ENCODE data around the gene AMMECR1L. TPM values are rescaled to one million over a fixed set of nuclear protein-coding genes. Genes with fewer than 3 reads are reported as not detected.

AMMECR1L gene
- total and polyA plus RNA-seq, 2 of the 13 experiments (the other 11 are each of a cell fraction or from before 2014, with no cell fraction given), result 9.1 to 14.2 TPM

DNA sequence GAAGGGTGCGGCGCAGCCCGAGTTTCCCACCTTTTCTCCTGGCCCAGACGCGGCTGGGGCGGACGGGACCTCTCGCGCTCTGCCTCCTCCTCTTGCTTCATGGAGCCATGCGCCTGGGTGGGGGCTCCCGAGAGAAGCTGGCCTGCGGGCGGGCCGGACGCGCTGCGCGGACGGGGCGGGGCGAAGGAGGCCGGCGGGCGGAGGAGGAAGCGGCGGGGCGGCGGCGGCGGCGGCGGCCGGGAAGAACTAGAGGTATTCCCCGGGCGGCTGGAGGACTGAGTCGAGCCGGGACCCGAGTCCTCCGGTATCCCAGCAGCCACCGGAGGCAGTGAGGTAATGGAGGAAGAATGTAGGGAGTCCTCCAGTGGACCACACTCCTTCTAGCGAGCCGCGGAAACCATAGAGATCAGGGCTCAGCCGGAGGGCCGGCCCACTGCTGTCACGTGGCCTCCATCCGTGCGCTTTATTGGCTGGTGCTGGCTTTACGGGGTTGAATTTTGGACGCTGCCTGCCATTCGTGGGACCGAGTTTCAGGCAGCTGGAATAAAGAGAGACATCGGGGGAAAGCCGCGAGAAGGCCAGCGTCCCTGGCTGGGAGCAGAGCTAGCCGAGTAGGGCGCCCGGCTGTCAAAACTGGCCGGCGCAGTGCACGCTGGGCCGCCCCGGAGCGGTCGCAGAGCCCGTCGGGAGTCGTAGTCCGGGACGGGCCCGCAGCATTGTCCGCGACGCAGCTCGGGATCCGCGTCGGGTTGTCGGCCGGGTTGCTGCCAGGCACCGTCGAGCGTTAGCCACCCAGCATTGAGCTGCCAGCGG lies at the start of gene AMMECR1L (continued):
- peak; percentile 7; the same call in 1 of the 2 replicates for TF ChIP-seq ETV5 (CRISPR knock-in tag; IDR thresholded peaks at IDR 0.05; ENCODE audit: borderline replicate concordance)
- TF ChIP-seq GATAD1 (CRISPR knock-in tag; IDR thresholded peaks at IDR 0.05), result peak; percentile 64
- TF ChIP-seq KMT2A (CRISPR knock-in tag; IDR thresholded peaks at IDR 0.05), result peak; percentile 88
- TF ChIP-seq ARHGAP35 (CRISPR knock-in tag; IDR thresholded peaks at IDR 0.05; ENCODE audit: borderline replicate concordance), result peak; percentile 90; the same call in 1 of the 2 replicates
- TF ChIP-seq DRAP1 (CRISPR knock-in tag; IDR thresholded peaks at IDR 0.05), result peak; percentile 63
- TF ChIP-seq HES4 (CRISPR knock-in tag; IDR thresholded peaks at IDR 0.05; ENCODE audit: borderline replicate concordance), result 0 out of 2 replicates have a peak, but pooled peaks have one; percentile 50
- TF ChIP-seq, protein P1, sequence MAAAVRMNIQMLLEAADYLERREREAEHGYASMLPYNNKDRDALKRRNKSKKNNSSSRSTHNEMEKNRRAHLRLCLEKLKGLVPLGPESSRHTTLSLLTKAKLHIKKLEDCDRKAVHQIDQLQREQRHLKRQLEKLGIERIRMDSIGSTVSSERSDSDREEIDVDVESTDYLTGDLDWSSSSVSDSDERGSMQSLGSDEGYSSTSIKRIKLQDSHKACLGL (CRISPR knock-in tag; IDR thresholded peaks at IDR 0.05), result 0 out of 2 replicates have a peak, but pooled peaks have one; percentile 59
- TF ChIP-seq ZNF710 (CRISPR knock-in tag; IDR thresholded peaks at IDR 0.05; ENCODE audit: borderline replicate concordance), result peak; percentile 48; the same call in 1 of the 2 replicates
- TF ChIP-seq, protein P2, sequence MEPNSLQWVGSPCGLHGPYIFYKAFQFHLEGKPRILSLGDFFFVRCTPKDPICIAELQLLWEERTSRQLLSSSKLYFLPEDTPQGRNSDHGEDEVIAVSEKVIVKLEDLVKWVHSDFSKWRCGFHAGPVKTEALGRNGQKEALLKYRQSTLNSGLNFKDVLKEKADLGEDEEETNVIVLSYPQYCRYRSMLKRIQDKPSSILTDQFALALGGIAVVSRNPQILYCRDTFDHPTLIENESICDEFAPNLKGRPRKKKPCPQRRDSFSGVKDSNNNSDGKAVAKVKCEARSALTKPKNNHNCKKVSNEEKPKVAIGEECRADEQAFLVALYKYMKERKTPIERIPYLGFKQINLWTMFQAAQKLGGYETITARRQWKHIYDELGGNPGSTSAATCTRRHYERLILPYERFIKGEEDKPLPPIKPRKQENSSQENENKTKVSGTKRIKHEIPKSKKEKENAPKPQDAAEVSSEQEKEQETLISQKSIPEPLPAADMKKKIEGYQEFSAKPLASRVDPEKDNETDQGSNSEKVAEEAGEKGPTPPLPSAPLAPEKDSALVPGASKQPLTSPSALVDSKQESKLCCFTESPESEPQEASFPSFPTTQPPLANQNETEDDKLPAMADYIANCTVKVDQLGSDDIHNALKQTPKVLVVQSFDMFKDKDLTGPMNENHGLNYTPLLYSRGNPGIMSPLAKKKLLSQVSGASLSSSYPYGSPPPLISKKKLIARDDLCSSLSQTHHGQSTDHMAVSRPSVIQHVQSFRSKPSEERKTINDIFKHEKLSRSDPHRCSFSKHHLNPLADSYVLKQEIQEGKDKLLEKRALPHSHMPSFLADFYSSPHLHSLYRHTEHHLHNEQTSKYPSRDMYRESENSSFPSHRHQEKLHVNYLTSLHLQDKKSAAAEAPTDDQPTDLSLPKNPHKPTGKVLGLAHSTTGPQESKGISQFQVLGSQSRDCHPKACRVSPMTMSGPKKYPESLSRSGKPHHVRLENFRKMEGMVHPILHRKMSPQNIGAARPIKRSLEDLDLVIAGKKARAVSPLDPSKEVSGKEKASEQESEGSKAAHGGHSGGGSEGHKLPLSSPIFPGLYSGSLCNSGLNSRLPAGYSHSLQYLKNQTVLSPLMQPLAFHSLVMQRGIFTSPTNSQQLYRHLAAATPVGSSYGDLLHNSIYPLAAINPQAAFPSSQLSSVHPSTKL (CRISPR knock-in tag; IDR thresholded peaks at IDR 0.05), result peak; percentile 49; the same call in 1 of the 2 replicates
- TF ChIP-seq ZNF580 (CRISPR knock-in tag; IDR thresholded peaks at IDR 0.05; ENCODE audit: borderline replicate concordance, low read depth), result peak; percentile 58; the same call in 1 of the 2 replicates
- TF ChIP-seq ZNF784 (CRISPR knock-in tag; IDR thresholded peaks at IDR 0.05; ENCODE audit: borderline replicate concordance), result 0 out of 2 replicates have a peak, but pooled peaks have one; percentile 63
- peak; percentile 51 for TF ChIP-seq HDAC1 (CRISPR knock-in tag; IDR thresholded peaks at IDR 0.05)
- peak; percentile 54; the same call in 1 of the 2 replicates for TF ChIP-seq ISL2 (CRISPR knock-in tag; IDR thresholded peaks at IDR 0.05)
- peak; percentile 28 for TF ChIP-seq ASH2L (IDR thresholded peaks at IDR 0.05; ENCODE audit: insufficient read length, low read depth, low read length)
- TF ChIP-seq MAX (IDR thresholded peaks at IDR 0.05), result peak; percentile 36; the same call in 1 of the 2 replicates
- TF ChIP-seq SALL1 (CRISPR knock-in tag; IDR thresholded peaks at IDR 0.05), result peak; percentile 44
- TF ChIP-seq PHF21A (CRISPR knock-in tag; IDR thresholded peaks at IDR 0.05), result peak; percentile 39; the same call in 1 of the 2 replicates

All from HepG2 (cell line).